ENCODE measurements around the gene NUDCD3. TPM values are rescaled to one million over a fixed set of nuclear protein-coding genes. Genes with fewer than 3 reads are reported as not detected.

NUDCD3 gene
- total RNA-seq, 4 donors from 2014 or later: 28.5 to 115 (median 52.6) TPM

DNA sequence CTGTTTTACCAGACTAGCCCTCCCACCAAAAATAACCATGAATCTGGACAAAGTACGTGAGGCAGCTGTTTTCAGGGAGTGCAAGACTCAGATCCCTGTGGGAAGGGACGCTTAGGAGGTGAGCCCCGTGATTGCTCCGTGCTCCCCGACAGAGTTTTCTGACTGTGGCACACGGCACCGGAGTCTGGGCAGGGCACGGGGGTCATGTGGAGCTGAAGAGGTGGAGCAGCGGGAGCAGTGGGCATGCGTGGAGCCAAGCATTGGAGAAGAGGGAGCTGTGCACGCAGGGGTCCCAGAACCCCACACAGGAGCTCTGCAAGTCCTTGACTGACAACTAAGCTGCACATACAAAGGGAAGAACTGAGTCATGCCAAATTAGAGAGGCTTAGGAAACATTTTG lies 154.0 kb downstream of the NUDCD3 start:
- no peaks in the 10 kb centered on the region for H3K27me3 ChIP-seq
- H3K4me1 ChIP-seq: peaks cover 0 to 4% of the 10 kb centered on the region in 2 donors
- H3K9me3 ChIP-seq: no peaks in the 10 kb centered on the region
- no peak overlapping the region for H3K27ac ChIP-seq
- no peak for DNase-seq
- no peak overlapping the region for H3K4me3 ChIP-seq
- H3K36me3 ChIP-seq: no peaks in the 10 kb centered on the region
- TF ChIP-seq, protein P1, sequence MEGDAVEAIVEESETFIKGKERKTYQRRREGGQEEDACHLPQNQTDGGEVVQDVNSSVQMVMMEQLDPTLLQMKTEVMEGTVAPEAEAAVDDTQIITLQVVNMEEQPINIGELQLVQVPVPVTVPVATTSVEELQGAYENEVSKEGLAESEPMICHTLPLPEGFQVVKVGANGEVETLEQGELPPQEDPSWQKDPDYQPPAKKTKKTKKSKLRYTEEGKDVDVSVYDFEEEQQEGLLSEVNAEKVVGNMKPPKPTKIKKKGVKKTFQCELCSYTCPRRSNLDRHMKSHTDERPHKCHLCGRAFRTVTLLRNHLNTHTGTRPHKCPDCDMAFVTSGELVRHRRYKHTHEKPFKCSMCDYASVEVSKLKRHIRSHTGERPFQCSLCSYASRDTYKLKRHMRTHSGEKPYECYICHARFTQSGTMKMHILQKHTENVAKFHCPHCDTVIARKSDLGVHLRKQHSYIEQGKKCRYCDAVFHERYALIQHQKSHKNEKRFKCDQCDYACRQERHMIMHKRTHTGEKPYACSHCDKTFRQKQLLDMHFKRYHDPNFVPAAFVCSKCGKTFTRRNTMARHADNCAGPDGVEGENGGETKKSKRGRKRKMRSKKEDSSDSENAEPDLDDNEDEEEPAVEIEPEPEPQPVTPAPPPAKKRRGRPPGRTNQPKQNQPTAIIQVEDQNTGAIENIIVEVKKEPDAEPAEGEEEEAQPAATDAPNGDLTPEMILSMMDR (IDR thresholded peaks at IDR 0.05): no peak
- no peak for TF ChIP-seq POLR2A (IDR thresholded peaks at IDR 0.05)
- intact Hi-C loops (cut with DNase I; ENCODE audit: low total_unique reads): no loop called here

DNA sequence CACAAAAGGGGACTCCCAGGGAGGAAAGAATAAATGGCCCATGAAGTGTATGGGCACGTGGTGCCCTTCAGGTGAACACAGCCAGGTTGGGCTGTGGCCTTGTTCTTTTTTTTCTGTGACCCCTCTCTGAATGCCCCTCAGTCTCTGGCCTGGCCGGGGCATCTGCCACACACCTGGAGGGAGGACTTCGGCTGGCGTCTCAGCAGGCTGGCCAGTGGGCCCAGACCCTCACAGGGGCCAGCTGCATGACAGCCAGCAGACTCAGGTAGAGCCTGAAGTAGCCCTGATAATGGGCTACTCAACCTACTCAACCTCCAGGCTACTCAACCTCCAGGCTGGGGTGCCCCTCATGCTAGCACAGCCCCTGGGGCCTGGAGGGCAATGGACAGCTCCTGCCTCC lies 155.3 kb downstream of the NUDCD3 start:
- Histone ChIP-seq H3K4me1 (peaks cover 0 to 4% of the 10 kb centered on the region in 2 donors), H3K4me3 (no peak overlapping the region), H3K27me3 (no peaks in the 10 kb centered on the region), H3K27ac (no peak overlapping the region), H3K36me3 (no peaks in the 10 kb centered on the region), H3K9me3 (no peaks in the 10 kb centered on the region)
- intact Hi-C loops (cut with DNase I; ENCODE audit: low total_unique reads): no loop called here
- DNase-seq: no peak
- TF ChIP-seq POLR2A (IDR thresholded peaks at IDR 0.05): no peak
- TF ChIP-seq, protein P1 (IDR thresholded peaks at IDR 0.05): no peak

DNA sequence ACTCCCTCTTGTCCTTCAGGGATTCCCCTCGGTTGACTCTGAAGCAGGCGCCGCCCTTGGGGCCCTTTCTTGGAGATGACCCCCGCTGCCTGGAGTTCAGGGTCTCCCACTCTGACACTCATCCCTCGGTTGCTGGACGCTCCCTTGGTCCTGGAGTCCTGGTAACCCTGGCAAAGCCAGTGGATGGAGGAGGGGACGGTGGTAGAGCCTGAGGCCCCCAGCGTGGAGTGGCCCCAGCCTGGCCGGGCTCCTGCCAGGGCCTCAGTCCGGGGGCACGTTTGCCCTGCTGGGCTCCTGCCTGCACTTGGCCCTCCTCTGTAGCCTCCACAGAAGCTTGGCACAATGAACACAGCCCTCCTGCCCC lies 155.7 kb downstream of the NUDCD3 start:
- no peak for DNase-seq
- TF ChIP-seq, protein P1 (IDR thresholded peaks at IDR 0.05): no peak
- no peak for TF ChIP-seq POLR2A (IDR thresholded peaks at IDR 0.05)
- H3K36me3 ChIP-seq: no peaks in the 10 kb centered on the region
- no peak overlapping the region for H3K27ac ChIP-seq
- no peaks in the 10 kb centered on the region for H3K27me3 ChIP-seq
- no peak overlapping the region for H3K4me3 ChIP-seq
- H3K9me3 ChIP-seq: no peaks in the 10 kb centered on the region
- intact Hi-C loops (cut with DNase I; ENCODE audit: low total_unique reads): no loop called here
- H3K4me1 ChIP-seq: peaks cover 0 to 4% of the 10 kb centered on the region in 2 donors

DNA sequence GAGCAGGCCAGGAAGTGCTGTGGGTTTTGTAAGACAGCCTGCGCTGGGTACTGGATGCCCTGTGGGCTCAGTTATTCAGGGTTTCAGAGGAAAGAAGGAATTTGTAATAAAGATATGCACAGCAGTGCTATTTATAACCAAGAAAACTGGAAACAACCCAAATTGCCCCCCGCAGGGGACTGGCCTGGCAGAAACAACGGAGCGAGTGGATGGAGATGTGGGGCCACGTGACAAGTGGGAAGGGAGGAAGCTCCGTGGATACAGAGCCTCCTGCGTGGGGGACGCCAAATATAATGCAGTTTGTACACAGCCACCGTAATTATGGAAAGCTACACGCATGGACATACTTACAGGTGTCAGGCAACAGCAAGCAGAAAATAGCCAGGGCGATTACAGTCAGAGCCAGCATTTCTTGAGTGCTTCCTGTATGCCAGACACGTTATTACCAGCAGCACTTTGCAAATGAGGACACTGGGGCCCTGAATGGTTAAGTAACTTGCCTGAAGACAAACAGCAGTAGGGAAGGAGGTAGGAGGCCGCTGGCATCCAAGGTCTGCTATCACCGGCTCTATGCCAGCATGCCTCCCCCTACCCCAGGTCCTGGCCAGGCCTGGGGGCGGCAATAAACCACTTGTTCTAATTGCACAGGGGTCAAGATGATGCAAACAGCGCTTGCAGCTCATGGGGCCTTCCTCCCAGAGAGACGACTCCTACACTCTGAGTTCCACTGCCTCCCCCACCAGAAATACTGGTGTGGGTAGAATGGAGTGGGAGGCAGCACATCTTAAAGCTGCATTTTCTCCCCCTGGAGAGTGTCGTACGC lies 156.3 kb downstream of the NUDCD3 start:
- H3K9me3 ChIP-seq: no peaks in the 10 kb centered on the region
- H3K36me3 ChIP-seq: no peaks in the 10 kb centered on the region
- peaks cover 0 to 4% of the 10 kb centered on the region in 2 donors for H3K4me1 ChIP-seq
- intact Hi-C loops (cut with DNase I; ENCODE audit: low total_unique reads): no loop called here
- H3K4me3 ChIP-seq: no peak overlapping the region
- TF ChIP-seq, protein P1 (IDR thresholded peaks at IDR 0.05): no peak
- no peak for TF ChIP-seq POLR2A (IDR thresholded peaks at IDR 0.05)
- DNase-seq: no peak
- H3K27me3 ChIP-seq: no peaks in the 10 kb centered on the region
- H3K27ac ChIP-seq: no peak overlapping the region

DNA sequence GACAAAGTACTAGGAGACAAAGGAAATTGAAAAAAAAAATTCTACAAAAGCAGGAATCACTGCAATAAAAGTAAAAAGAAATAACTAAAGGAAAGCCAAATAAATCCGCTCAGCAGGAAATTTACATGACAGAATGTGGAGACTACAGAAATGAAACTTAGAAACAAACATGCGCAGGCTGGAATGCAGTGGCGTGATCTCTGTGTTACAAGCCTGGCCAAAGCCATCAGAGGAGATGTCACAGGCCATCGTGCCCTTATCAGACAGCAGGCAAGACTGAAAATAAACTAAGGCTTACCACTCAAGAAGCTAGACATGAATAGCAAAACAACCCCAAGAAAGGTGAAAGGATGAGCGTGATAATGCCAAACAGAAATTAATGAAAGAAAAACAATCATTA lies 158.8 kb downstream of the NUDCD3 start:
- Histone ChIP-seq H3K4me3 (no peak overlapping the region), H3K27ac (no peak overlapping the region), H3K36me3 (no peaks in the 10 kb centered on the region), H3K4me1 (peaks cover 0 to 4% of the 10 kb centered on the region in 2 donors), H3K27me3 (no peaks in the 10 kb centered on the region), H3K9me3 (no peaks in the 10 kb centered on the region)
- TF ChIP-seq POLR2A (IDR thresholded peaks at IDR 0.05): no peak
- TF ChIP-seq, protein P1 (IDR thresholded peaks at IDR 0.05): no peak
- no peak for DNase-seq
- intact Hi-C loops (cut with DNase I; ENCODE audit: low total_unique reads): no loop called here

Measured in uterus (tissue), 4 donors.